ENCODE measurements around the gene C1orf167.

Gene C1orf167

GRCh38 chr1:11790101-11790879 lies 28.3 kb downstream of the C1orf167 start:
- no peaks in the 10 kb centered on the region for H3K9me3 ChIP-seq (ENCODE audit: control insufficient read depth, low read depth, low read length)
- H3K4me1 ChIP-seq (ENCODE audit: control insufficient read depth, low read depth, low read length), result peaks cover 14% of the 10 kb centered on the region
- H3K4me3 ChIP-seq (ENCODE audit: low read length), result no peak overlapping the region
- no peaks in the 10 kb centered on the region for H3K27me3 ChIP-seq (ENCODE audit: control insufficient read depth, insufficient read depth, low read length)
- peaks cover 16% of the 10 kb centered on the region for H3K36me3 ChIP-seq (ENCODE audit: control insufficient read depth, low read depth, low read length)
- no peak overlapping the region for H3K9ac ChIP-seq (ENCODE audit: low read length)
- no peak overlapping the region for H3K27ac ChIP-seq (ENCODE audit: low read length)

- Histone ChIP-seq H3K9me3 (ENCODE audit: control insufficient read depth, low read depth, low read length) (no peaks in the 10 kb centered on the region), H3K9ac (ENCODE audit: low read length) (no peak overlapping the region), H3K27me3 (ENCODE audit: control insufficient read depth, insufficient read depth, low read length) (no peaks in the 10 kb centered on the region), H3K27ac (ENCODE audit: low read length) (no peak overlapping the region), H3K4me1 (ENCODE audit: control insufficient read depth, low read depth, low read length) (peaks cover 14% of the 10 kb centered on the region), H3K4me3 (ENCODE audit: low read length) (no peak overlapping the region), H3K36me3 (ENCODE audit: control insufficient read depth, low read depth, low read length) (peaks cover 24% of the 10 kb centered on the region)
Observed at GRCh38 chr1:11790880-11791715, 29.1 kb downstream of the C1orf167 start.

GRCh38 chr1:11792106-11792505 lies 30.1 kb downstream of the C1orf167 start:
- peaks cover 31% of the 10 kb centered on the region for H3K36me3 ChIP-seq (ENCODE audit: control insufficient read depth, low read depth, low read length)
- H3K9me3 ChIP-seq (ENCODE audit: control insufficient read depth, low read depth, low read length), result no peaks in the 10 kb centered on the region
- peaks cover 8% of the 10 kb centered on the region for H3K4me1 ChIP-seq (ENCODE audit: control insufficient read depth, low read depth, low read length)
- H3K27ac ChIP-seq (ENCODE audit: low read length), result no peak overlapping the region
- H3K9ac ChIP-seq (ENCODE audit: low read length), result no peak overlapping the region
- no peaks in the 10 kb centered on the region for H3K27me3 ChIP-seq (ENCODE audit: control insufficient read depth, insufficient read depth, low read length)
- no peak overlapping the region for H3K4me3 ChIP-seq (ENCODE audit: low read length)

- Histone ChIP-seq H3K4me1 (ENCODE audit: control insufficient read depth, low read depth, low read length) (no peaks in the 10 kb centered on the region), H3K27ac (ENCODE audit: low read length) (no peak overlapping the region), H3K4me3 (ENCODE audit: low read length) (no peak overlapping the region), H3K27me3 (ENCODE audit: control insufficient read depth, insufficient read depth, low read length) (no peaks in the 10 kb centered on the region), H3K36me3 (ENCODE audit: control insufficient read depth, low read depth, low read length) (peaks cover 31% of the 10 kb centered on the region), H3K9ac (ENCODE audit: low read length) (no peak overlapping the region), H3K9me3 (ENCODE audit: control insufficient read depth, low read depth, low read length) (no peaks in the 10 kb centered on the region)
Observed at GRCh38 chr1:11793819-11794218, 31.8 kb downstream of the C1orf167 start.

- H3K9me3 ChIP-seq (ENCODE audit: control insufficient read depth, low read depth, low read length), result no peaks in the 10 kb centered on the region
- H3K9ac ChIP-seq (ENCODE audit: low read length), result no peak overlapping the region
- no peak overlapping the region for H3K27ac ChIP-seq (ENCODE audit: low read length)
- no peak overlapping the region for H3K4me3 ChIP-seq (ENCODE audit: low read length)
- no peaks in the 10 kb centered on the region for H3K4me1 ChIP-seq (ENCODE audit: control insufficient read depth, low read depth, low read length)
- H3K36me3 ChIP-seq (ENCODE audit: control insufficient read depth, low read depth, low read length), result peaks cover 31% of the 10 kb centered on the region
- H3K27me3 ChIP-seq (ENCODE audit: control insufficient read depth, insufficient read depth, low read length), result no peaks in the 10 kb centered on the region
Observed at GRCh38 chr1:11794446-11795237, 32.6 kb downstream of the C1orf167 start.

GRCh38 chr1:11795238-11795890 lies 33.4 kb downstream of the C1orf167 start:
- Histone ChIP-seq H3K36me3 (ENCODE audit: control insufficient read depth, low read depth, low read length) (peaks cover 32% of the 10 kb centered on the region), H3K4me1 (ENCODE audit: control insufficient read depth, low read depth, low read length) (no peaks in the 10 kb centered on the region), H3K9me3 (ENCODE audit: control insufficient read depth, low read depth, low read length) (no peaks in the 10 kb centered on the region), H3K4me3 (ENCODE audit: low read length) (no peak overlapping the region), H3K9ac (ENCODE audit: low read length) (no peak overlapping the region), H3K27ac (ENCODE audit: low read length) (no peak overlapping the region), H3K27me3 (ENCODE audit: control insufficient read depth, insufficient read depth, low read length) (no peaks in the 10 kb centered on the region)

GRCh38 chr1:11796036-11796828 lies 34.2 kb downstream of the C1orf167 start:
- no peak overlapping the region for H3K9ac ChIP-seq (ENCODE audit: low read length)
- H3K36me3 ChIP-seq (ENCODE audit: control insufficient read depth, low read depth, low read length), result peaks cover 33% of the 10 kb centered on the region
- no peak overlapping the region for H3K4me3 ChIP-seq (ENCODE audit: low read length)
- H3K27me3 ChIP-seq (ENCODE audit: control insufficient read depth, insufficient read depth, low read length), result no peaks in the 10 kb centered on the region
- H3K9me3 ChIP-seq (ENCODE audit: control insufficient read depth, low read depth, low read length), result no peaks in the 10 kb centered on the region
- H3K27ac ChIP-seq (ENCODE audit: low read length), result no peak overlapping the region
- no peaks in the 10 kb centered on the region for H3K4me1 ChIP-seq (ENCODE audit: control insufficient read depth, low read depth, low read length)

- H3K9me3 ChIP-seq (ENCODE audit: control insufficient read depth, low read depth, low read length), result no peaks in the 10 kb centered on the region
- H3K9ac ChIP-seq (ENCODE audit: low read length), result no peak overlapping the region
- no peak overlapping the region for H3K27ac ChIP-seq (ENCODE audit: low read length)
- H3K4me3 ChIP-seq (ENCODE audit: low read length), result no peak overlapping the region
- no peaks in the 10 kb centered on the region for H3K27me3 ChIP-seq (ENCODE audit: control insufficient read depth, insufficient read depth, low read length)
- peaks cover 34% of the 10 kb centered on the region for H3K36me3 ChIP-seq (ENCODE audit: control insufficient read depth, low read depth, low read length)
- H3K4me1 ChIP-seq (ENCODE audit: control insufficient read depth, low read depth, low read length), result peaks cover 3% of the 10 kb centered on the region
Observed at GRCh38 chr1:11797525-11798216, 35.7 kb downstream of the C1orf167 start.

GRCh38 chr1:11799099-11799498 lies 37.1 kb downstream of the C1orf167 start:
- Histone ChIP-seq H3K9ac (ENCODE audit: low read length) (no peak overlapping the region), H3K36me3 (ENCODE audit: control insufficient read depth, low read depth, low read length) (peaks cover 34% of the 10 kb centered on the region)

GRCh38 chr1:11799896-11800295 lies 37.9 kb downstream of the C1orf167 start:
- Histone ChIP-seq H3K27me3 (ENCODE audit: control insufficient read depth, insufficient read depth, low read length) (no peaks in the 10 kb centered on the region), H3K36me3 (ENCODE audit: control insufficient read depth, low read depth, low read length) (peaks cover 32% of the 10 kb centered on the region), H3K27ac (ENCODE audit: low read length) (no peak overlapping the region), H3K4me3 (ENCODE audit: low read length) (no peak overlapping the region), H3K9ac (ENCODE audit: low read length) (no peak overlapping the region), H3K4me1 (ENCODE audit: control insufficient read depth, low read depth, low read length) (peaks cover 22% of the 10 kb centered on the region), H3K9me3 (ENCODE audit: control insufficient read depth, low read depth, low read length) (no peaks in the 10 kb centered on the region)

More at GRCh38 chr1:11799099-11799498, 37.1 kb downstream of the C1orf167 start:
- H3K27ac ChIP-seq (ENCODE audit: low read length), result no peak overlapping the region
- peaks cover 15% of the 10 kb centered on the region for H3K4me1 ChIP-seq (ENCODE audit: control insufficient read depth, low read depth, low read length)
- no peaks in the 10 kb centered on the region for H3K27me3 ChIP-seq (ENCODE audit: control insufficient read depth, insufficient read depth, low read length)
- H3K4me3 ChIP-seq (ENCODE audit: low read length), result no peak overlapping the region
- H3K9me3 ChIP-seq (ENCODE audit: control insufficient read depth, low read depth, low read length), result no peaks in the 10 kb centered on the region

Data from iPS-18a (cell line).